Measurements from ENCODE around the gene FGFR4. TPM values are rescaled to one million over a fixed set of nuclear protein-coding genes. Genes with fewer than 3 reads are reported as not detected.
A peak's percentile ranks its signal among the peaks of the same experiment; 100 is the strongest.

FGFR4 gene
- polyA plus RNA-seq, 1 of the 3 experiments (the other 2 are of a cell fraction) = 5.6 TPM

GRCh38 chr5:177131019-177131320 is 44.3 kb downstream of the FGFR4 start:
- Histone ChIP-seq H3K9me3 (no peaks in the 10 kb centered on the region), H3F3A (replicated peaks; ENCODE audit: insufficient read depth) (peaks cover 4% of the 10 kb centered on the region), H3K27me3 (ENCODE audit: insufficient read depth) (no peaks in the 10 kb centered on the region), H3K4me3 (ENCODE audit: low read depth in 2 of 2, low read length in 1 of 2) (no peak overlapping the region), H4K20me1 (ENCODE audit: insufficient read depth) (no peaks in the 10 kb centered on the region), H2AFZ (ENCODE audit: low read depth) (peak overlapping the region; percentile 69; the same call in 1 of the 2 replicates), H3K79me2 (ENCODE audit: insufficient read depth) (peaks cover 16% of the 10 kb centered on the region), H3K4me2 (peak overlapping the region; percentile 41; the same call in 1 of the 2 replicates), H3K4me1 (ENCODE audit: control insufficient read depth in 1 of 2, insufficient read depth in 2 of 2, low read depth in 1 of 2, low read length in 1 of 2) (peaks cover 12 to 23% of the 10 kb centered on the region in 2 experiments; a peak in 3 of 4 replicates), H3K9ac (no peak overlapping the region), H3K9me2 (no peaks in the 10 kb centered on the region), H3K36me3 (replicated peaks in 1 of 2; ENCODE audit: control insufficient read depth in 1 of 2, insufficient read depth in 2 of 2, low read length in 1 of 2) (peaks cover 10 to 11% of the 10 kb centered on the region in 2 experiments), H3K27ac (ENCODE audit: low read depth in 2 of 2, low read length in 1 of 2) (no peak overlapping the region)
- ChIA-PET CTCF (interaction anchor here (1.0 to 2.9 kb wide), 5 partner anchors 17 to 179 kb away, joined by 3 to 13 read pairs (median 4); no protein-coding TSS in a partner anchor), POLR2A (no interaction called here)
- no peak for DNase-seq
- peak; percentile 28; the same call in 1 of the 2 replicates for TF ChIP-seq PBX3 (IDR thresholded peaks at IDR 0.05)
- TF ChIP-seq, protein P1, sequence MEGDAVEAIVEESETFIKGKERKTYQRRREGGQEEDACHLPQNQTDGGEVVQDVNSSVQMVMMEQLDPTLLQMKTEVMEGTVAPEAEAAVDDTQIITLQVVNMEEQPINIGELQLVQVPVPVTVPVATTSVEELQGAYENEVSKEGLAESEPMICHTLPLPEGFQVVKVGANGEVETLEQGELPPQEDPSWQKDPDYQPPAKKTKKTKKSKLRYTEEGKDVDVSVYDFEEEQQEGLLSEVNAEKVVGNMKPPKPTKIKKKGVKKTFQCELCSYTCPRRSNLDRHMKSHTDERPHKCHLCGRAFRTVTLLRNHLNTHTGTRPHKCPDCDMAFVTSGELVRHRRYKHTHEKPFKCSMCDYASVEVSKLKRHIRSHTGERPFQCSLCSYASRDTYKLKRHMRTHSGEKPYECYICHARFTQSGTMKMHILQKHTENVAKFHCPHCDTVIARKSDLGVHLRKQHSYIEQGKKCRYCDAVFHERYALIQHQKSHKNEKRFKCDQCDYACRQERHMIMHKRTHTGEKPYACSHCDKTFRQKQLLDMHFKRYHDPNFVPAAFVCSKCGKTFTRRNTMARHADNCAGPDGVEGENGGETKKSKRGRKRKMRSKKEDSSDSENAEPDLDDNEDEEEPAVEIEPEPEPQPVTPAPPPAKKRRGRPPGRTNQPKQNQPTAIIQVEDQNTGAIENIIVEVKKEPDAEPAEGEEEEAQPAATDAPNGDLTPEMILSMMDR (IDR thresholded peaks at IDR 0.05) = no peak
- WGBS (ENCODE audit: low lambda C conversion rate) = 80% methylated on average over 2 of the region's 2 CpGs

- POLR2A ChIA-PET = no interaction called here
- Histone ChIP-seq H3K27me3 (ENCODE audit: insufficient read depth) (no peaks in the 10 kb centered on the region), H3K9ac (no peak overlapping the region), H3K4me3 (ENCODE audit: low read depth in 2 of 2, low read length in 1 of 2) (no peak overlapping the region), H3K9me2 (no peaks in the 10 kb centered on the region), H3K27ac (ENCODE audit: low read depth in 2 of 2, low read length in 1 of 2) (no peak overlapping the region), H4K20me1 (ENCODE audit: insufficient read depth) (no peaks in the 10 kb centered on the region), H3F3A (replicated peaks; ENCODE audit: insufficient read depth) (peaks cover 4% of the 10 kb centered on the region), H3K4me2 (no peak overlapping the region), H2AFZ (ENCODE audit: low read depth) (no peak overlapping the region), H3K79me2 (ENCODE audit: insufficient read depth) (peaks cover 21% of the 10 kb centered on the region), H3K4me1 (ENCODE audit: control insufficient read depth in 1 of 2, insufficient read depth in 2 of 2, low read depth in 1 of 2, low read length in 1 of 2) (peaks cover 14 to 23% of the 10 kb centered on the region in 2 experiments; a peak in 3 of 4 replicates), H3K36me3 (replicated peaks in 1 of 2; ENCODE audit: control insufficient read depth in 1 of 2, insufficient read depth in 2 of 2, low read length in 1 of 2) (peaks cover 16% of the 10 kb centered on the region in 2 experiments), H3K9me3 (no peaks in the 10 kb centered on the region)
- CTCF ChIA-PET = interaction anchor here (0.6 to 2.9 kb wide), 6 partner anchors 17 to 628 kb away, joined by 3 to 13 read pairs (median 3); no protein-coding TSS in a partner anchor
- WGBS (ENCODE audit: low lambda C conversion rate) = 90% methylated on average over 15 of the region's 31 CpGs
- no peak for DNase-seq
- no peak for TF ChIP-seq NRF1 (IDR thresholded peaks at IDR 0.05; ENCODE audit: low read depth, low read length)
- no peak for TF ChIP-seq USF1 (IDR thresholded peaks at IDR 0.05; ENCODE audit: borderline replicate concordance, low read depth)
- no peak for TF ChIP-seq POLR2AphosphoS5 (IDR thresholded peaks at IDR 0.05; ENCODE audit: low read depth, low read length)
- TF ChIP-seq RXRA (IDR thresholded peaks at IDR 0.05; ENCODE audit: borderline replicate concordance, low read depth) = no peak
- TF ChIP-seq, protein P2, sequence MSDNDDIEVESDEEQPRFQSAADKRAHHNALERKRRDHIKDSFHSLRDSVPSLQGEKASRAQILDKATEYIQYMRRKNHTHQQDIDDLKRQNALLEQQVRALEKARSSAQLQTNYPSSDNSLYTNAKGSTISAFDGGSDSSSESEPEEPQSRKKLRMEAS (IDR thresholded peaks at IDR 0.05; ENCODE audit: low read depth) = no peak
- TF ChIP-seq RCOR1 (IDR thresholded peaks at IDR 0.05; ENCODE audit: low read length) = no peak
- TF ChIP-seq, protein P1 (IDR thresholded peaks at IDR 0.05) = no peak
- TF ChIP-seq TEAD4 (IDR thresholded peaks at IDR 0.05; ENCODE audit: borderline replicate concordance, insufficient read depth) = no peak
- no peak for TF ChIP-seq FOXM1 (IDR thresholded peaks at IDR 0.05; ENCODE audit: low read depth)
These were observed 44.8 kb downstream of the FGFR4 start for GRCh38 chr5:177131352-177132135.
